H1 (cell line): ENCODE results near the gene LZTFL1. TPM values are rescaled to one million over a fixed set of nuclear protein-coding genes. Genes with fewer than 3 reads are reported as not detected.

Experiments
- CTCF ChIA-PET: fragments of 300-600 bp; sonication (Branson Sonifier 250); formaldehyde crosslinking; loops from one replicate; lab custom pipeline; 2021; ENCODE audit not compliant: partially characterized antibody; lab: Charles Lee
- POLR2A ChIA-PET: fragments of 300-600 bp; sonication (Branson Sonifier 250); formaldehyde crosslinking; loops from one replicate; lab custom pipeline; 2021; ENCODE audit warnings: inconsistent platforms; ENCODE audit not compliant: partially characterized antibody; lab: Charles Lee
- DNase-seq, 2 experiments: peaks; one replicate each; pipeline versions ENCODE4 v3.0.0 to v3.0.0-alpha.2; 2010 to 2022; ENCODE audit warnings: low spot score in 2 of 2, low read depth in 1 of 2, mixed read lengths in 1 of 2
- FAIRE-seq: peaks from 2 replicates; lab custom pipeline; 2011; peaks lifted over from hg19 to GRCh38; lab: Jason Lieb, UNC
- H2AFZ ChIP-seq: 2 replicates; pipeline ENCODE4 v1.8.1; 2012; ENCODE audit warnings: low read length, inconsistent platforms
- H2AK5ac ChIP-seq: 2 replicates; pipeline ENCODE4 v1.6.1; 2013; ENCODE audit warnings: low read depth, low read length
- H2BK120ac ChIP-seq: replicated peaks from 2 replicates; pipeline ENCODE3; 2013; ENCODE audit warnings: low read depth, low read length, inconsistent platforms
- H2BK12ac ChIP-seq: 2 replicates; pipeline ENCODE4 v1.6.1; 2013; ENCODE audit warnings: low read depth, low read length
- H2BK15ac ChIP-seq: 2 replicates; pipeline ENCODE4 v1.6.1; 2013; ENCODE audit warnings: low read length
- H2BK20ac ChIP-seq: 2 replicates; pipeline ENCODE4 v1.6.1; 2013; ENCODE audit warnings: low read length
- H2BK5ac ChIP-seq: 2 replicates; pipeline ENCODE4 v1.6.1; 2013; ENCODE audit warnings: low read depth, low read length
- H3K14ac ChIP-seq: 2 replicates; pipeline ENCODE4 v1.6.1; 2013; ENCODE audit warnings: inconsistent platforms; ENCODE audit not compliant: insufficient read length
- H3K18ac ChIP-seq: 2 replicates; pipeline ENCODE4 v1.6.1; 2013; ENCODE audit warnings: low read length; ENCODE audit errors: extremely low read depth
- H3K23ac ChIP-seq: 2 replicates; pipeline ENCODE4 v1.6.1; 2013; ENCODE audit warnings: inconsistent platforms; ENCODE audit not compliant: insufficient read length
- H3K23me2 ChIP-seq: 2 replicates; pipeline ENCODE4 v1.6.1; 2013; ENCODE audit warnings: low read depth, low read length
- H3K27ac ChIP-seq: 2 replicates; pipeline ENCODE4 v1.6.1; 2011; ENCODE audit warnings: low read depth, low read length, inconsistent platforms
- H3K27me3 ChIP-seq, 4 experiments: replicated peaks in 1 of 4; 1 replicate in 1 of 4; 2 replicates in 3 of 4; pipeline versions ENCODE4 v1.6.1 to v1.8.1; 2011 to 2013; ENCODE audit warnings: low read length in 3 of 4, mild to moderate bottlenecking in 3 of 4, inconsistent platforms in 2 of 4, mixed read lengths in 2 of 4, moderate library complexity in 1 of 4; ENCODE audit not compliant: control insufficient read depth in 3 of 4, insufficient read depth in 3 of 4; ENCODE audit errors: extremely low read depth in 1 of 4
- H3K36me3 ChIP-seq, 4 experiments: 2 replicates each; pipeline versions ENCODE4 v1.6.1 to v1.8.1; 2011 to 2013; ENCODE audit warnings: mild to moderate bottlenecking in 4 of 4, low read length in 3 of 4, moderate library complexity in 2 of 4, control low read depth in 1 of 4, inconsistent platforms in 1 of 4; ENCODE audit not compliant: insufficient read depth in 4 of 4, control insufficient read depth in 2 of 4
- H3K4ac ChIP-seq: replicated peaks from 2 replicates; pipeline ENCODE3; 2013; ENCODE audit warnings: low read length, low read depth, mixed read lengths, inconsistent platforms; ENCODE audit not compliant: insufficient read length
- H3K4me1 ChIP-seq, 4 experiments: replicated peaks in 1 of 4; 1 replicate in 1 of 4; 2 replicates in 3 of 4; pipeline versions ENCODE4 v1.6.1 to v1.8.1; 2011 to 2013; ENCODE audit warnings: low read length in 3 of 4, inconsistent platforms in 2 of 4, mixed read lengths in 1 of 4; ENCODE audit not compliant: insufficient read depth in 4 of 4, control insufficient read depth in 3 of 4
- H3K4me2 ChIP-seq, 2 experiments: 2 replicates each; pipeline versions ENCODE4 v1.6.1 to v1.8.1; 2011 to 2013; ENCODE audit warnings: low read depth in 2 of 2, low read length in 2 of 2, control low read depth in 1 of 2, inconsistent platforms in 1 of 2, mild to moderate bottlenecking in 1 of 2; ENCODE audit not compliant: insufficient read depth in 1 of 2
- H3K4me3 ChIP-seq, 4 experiments: fragments of 200-600, 300-600 bp in 1 of 4; sonication (generic), shearing (Covaris generic), sonication (Bioruptor Twin) in 1 of 4; 2 replicates each; pipeline versions ENCODE4 v1.5.1 to v1.8.1; 2011 to 2016; ENCODE audit warnings: low read length in 4 of 4, low read depth in 3 of 4, control low read depth in 2 of 4, inconsistent platforms in 2 of 4, mild to moderate bottlenecking in 2 of 4, mixed read lengths in 1 of 4, moderate library complexity in 1 of 4; ENCODE audit not compliant: insufficient read depth in 2 of 4; ENCODE audit errors: extremely low read depth in 1 of 4
- H3K56ac ChIP-seq: replicated peaks from 2 replicates; pipeline ENCODE3; 2013; ENCODE audit warnings: low read depth, mild to moderate bottlenecking, mixed read lengths, low read length, inconsistent platforms; ENCODE audit not compliant: insufficient read length
- H3K79me1 ChIP-seq: 2 replicates; pipeline ENCODE4 v1.6.1; 2013; ENCODE audit warnings: low read depth, low read length, control low read depth
- H3K79me2 ChIP-seq, 2 experiments: 2 replicates each; pipeline versions ENCODE4 v1.6.1 to v1.8.1; 2012 to 2013; ENCODE audit warnings: low read length in 2 of 2, mild to moderate bottlenecking in 2 of 2, inconsistent platforms in 1 of 2; ENCODE audit not compliant: insufficient read depth in 2 of 2, control insufficient read depth in 1 of 2
- H3K9ac ChIP-seq, 4 experiments: replicated peaks in 1 of 4; 1 replicate in 1 of 4; 2 replicates in 3 of 4; pipeline versions ENCODE4 v1.6.1 to v1.8.1; 2011 to 2013; ENCODE audit warnings: low read depth in 3 of 4, low read length in 3 of 4, control low read depth in 2 of 4, mild to moderate bottlenecking in 2 of 4, moderate library complexity in 2 of 4, inconsistent platforms in 1 of 4; ENCODE audit errors: extremely low read depth in 1 of 4
- H3K9me3 ChIP-seq, 2 experiments: 2 replicates each; pipeline versions ENCODE4 v1.6.1 to v1.8.1; 2012 to 2013; ENCODE audit warnings: mild to moderate bottlenecking in 2 of 2, moderate library complexity in 2 of 2, control low read depth in 1 of 2, inconsistent platforms in 1 of 2, low read depth in 1 of 2, low read length in 1 of 2, mixed read lengths in 1 of 2; ENCODE audit not compliant: insufficient read depth in 2 of 2
- H4K20me1 ChIP-seq, 2 experiments: replicated peaks in 1 of 2; 2 replicates each; pipeline versions ENCODE3 to v1.8.1; 2011 to 2013; ENCODE audit warnings: inconsistent platforms in 2 of 2, low read length in 2 of 2, mild to moderate bottlenecking in 1 of 2; ENCODE audit not compliant: insufficient read depth in 2 of 2, control insufficient read depth in 1 of 2
- H4K5ac ChIP-seq: 2 replicates; pipeline ENCODE4 v1.6.1; 2013; ENCODE audit warnings: low read length, low read depth, mixed read lengths, inconsistent platforms; ENCODE audit not compliant: insufficient read length
- H4K8ac ChIP-seq: 2 replicates; pipeline ENCODE4 v1.8.0; 2013; ENCODE audit warnings: mild to moderate bottlenecking, moderate library complexity, low read length, inconsistent platforms; ENCODE audit not compliant: insufficient read depth; ENCODE audit errors: extremely low read depth
- H4K91ac ChIP-seq: replicated peaks from 2 replicates; pipeline ENCODE3; 2013; ENCODE audit warnings: low read length, mixed read lengths, inconsistent platforms; ENCODE audit not compliant: insufficient read length
- SP1 ChIP-seq: IDR thresholded peaks from 2 replicates; pipeline ENCODE4 v1.6.1; 2011; ENCODE audit warnings: low read depth, low read length
- SP2 ChIP-seq: IDR thresholded peaks from 2 replicates; pipeline ENCODE4 v1.6.1; 2012; ENCODE audit warnings: mild to moderate bottlenecking, low read length, inconsistent platforms
- TBP ChIP-seq: IDR thresholded peaks from 2 replicates; pipeline ENCODE4 v1.6.1; 2011; ENCODE audit warnings: low read depth, low read length, improper control_type of control experiment
- WGBS, 2 experiments: shearing (Covaris generic) in 1 of 2; methylation state at CpG; one replicate each; pipeline versions ENCODE4 v1.1.6 to v1.1.7; 2013 to 2015; ENCODE audit warnings: low lambda C conversion rate in 2 of 2, mixed read lengths in 2 of 2, inconsistent platforms in 1 of 2, low coverage in 1 of 2, missing lambda C conversion rate in 1 of 2; ENCODE audit not compliant: insufficient replicate concordance in 2 of 2, insufficient coverage in 1 of 2, insufficient read length in 1 of 2; ENCODE audit errors: extremely low coverage in 1 of 2, missing lambda C conversion rate in 1 of 2; 5-methylcytosine and 5-hydroxymethylcytosine counted together
- polyA plus RNA-seq, 7 experiments: library from polyadenylated mRNA; depleted of rRNA in 3 of 7; stranded (reverse) in 5 of 7; unstranded in 2 of 7; fragments of >200 nt in 5 of 7; fragments of 200-250 nt in 2 of 7; gene quantifications; 1 replicate in 5 of 7; 2 replicates in 1 of 7; 4 replicates in 1 of 7; pipeline versions ENCODE4 v1.2.1 to v1.2.3, GENCODE V29; 2011 to 2013; ENCODE audit warnings: missing spikeins in 2 of 7, mixed read lengths in 2 of 7
- total RNA-seq: library from RNA; stranded (reverse); fragmentation: NEBNext Ultra II Directional; extraction: Animal tissue kit (Norgen Biotek cat#: 25700); gene quantifications from 2 replicates; pipeline ENCODE4 v1.2.1, GENCODE V29; 2021

LZTFL1 gene
- total and polyA plus RNA-seq, 2 of the 8 experiments (the other 6 are each of a cell fraction or from before 2014, with no cell fraction given) = 8.7 to 11.5 TPM

GRCh38 chr3:45830121-45830520, 11.8 kb downstream of the LZTFL1 start:
- 97% methylated on average over 5 of the region's 5 CpGs; no CpG with 5 or more reads in 1 of the 2 experiments for WGBS, 2 experiments
- CTCF ChIA-PET = interaction anchor here (1.9 to 7.3 kb wide), 2 partner anchors 19 to 69 kb away, joined by 5 to 59 read pairs; no protein-coding TSS in a partner anchor
- no peak for DNase-seq

More at GRCh38 chr3:45830121-45830520, 11.8 kb downstream of the LZTFL1 start:
- no peak overlapping the region for H4K8ac ChIP-seq
- H2BK120ac ChIP-seq = no peak overlapping the region
- no peak for TF ChIP-seq TBP
- no peak for TF ChIP-seq SP2
- TF ChIP-seq SP1 = no peak
- no peak overlapping the region for H3K56ac ChIP-seq
- H3K79me1 ChIP-seq = no peaks in the 10 kb centered on the region
- H3K9me3 ChIP-seq = no peaks in the 10 kb centered on the region
- peaks cover 0 to 2% of the 10 kb centered on the region in 2 experiments for H4K20me1 ChIP-seq
- no peak overlapping the region for H3K23ac ChIP-seq
- no peak overlapping the region for H3K4me2 ChIP-seq
- H2BK12ac ChIP-seq = no peak overlapping the region
- H3K79me2 ChIP-seq = no peaks in the 10 kb centered on the region
- FAIRE-seq = no peak
- H3K4me3 ChIP-seq = no peak overlapping the region
- no peaks in the 10 kb centered on the region for H3K27me3 ChIP-seq
- H3K36me3 ChIP-seq = peaks cover 0 to 9% (median 2%) of the 10 kb centered on the region in 4 experiments; a peak in 4 of 8 replicates
- no peak overlapping the region for H2BK20ac ChIP-seq
- no peaks in the 10 kb centered on the region for H3K23me2 ChIP-seq
- no peak overlapping the region for H3K9ac ChIP-seq
- no peak overlapping the region for H3K4ac ChIP-seq
- no peak overlapping the region for H2AFZ ChIP-seq
- H2BK15ac ChIP-seq = no peak overlapping the region
- no peak overlapping the region for H2AK5ac ChIP-seq
- H3K27ac ChIP-seq = no peak overlapping the region
- POLR2A ChIA-PET = interaction anchor here (1.5 kb wide), 1 partner anchor 12 kb away, joined by 6 read pairs; the partner anchor contains the start of gene LZTFL1
- no peak overlapping the region for H4K5ac ChIP-seq
- no peaks in the 10 kb centered on the region for H3K4me1 ChIP-seq
- H2BK5ac ChIP-seq = no peak overlapping the region
- no peak overlapping the region for H4K91ac ChIP-seq
- H3K18ac ChIP-seq = no peak overlapping the region
- no peak overlapping the region for H3K14ac ChIP-seq
